Fibroblast of lung (primary cell): ENCODE results near the gene MCF2L2. TPM values are rescaled to one million over a fixed set of nuclear protein-coding genes. Genes with fewer than 3 reads are reported as not detected.

Experiments used
- DNase-seq, 2 donors: peaks; one replicate each; pipeline versions ENCODE4 v3.0.0 to v3.0.0-alpha.2; 2010; ENCODE audit warnings: low read depth in 2 of 2
- H2AFZ ChIP-seq: 2 replicates; pipeline ENCODE4 v1.5.1; 2012; ENCODE audit warnings: low read length, control low read depth, inconsistent platforms
- H3K27ac ChIP-seq: 2 replicates; pipeline ENCODE4 v1.5.1; 2011; ENCODE audit warnings: low read length, control low read depth; ENCODE audit not compliant: insufficient read depth
- H3K27me3 ChIP-seq: 2 replicates; pipeline ENCODE4 v1.5.1; 2011; ENCODE audit warnings: mild to moderate bottlenecking, low read length; ENCODE audit not compliant: control insufficient read depth, insufficient read depth
- H3K36me3 ChIP-seq: 2 replicates; pipeline ENCODE4 v1.5.1; 2011; ENCODE audit warnings: low read length; ENCODE audit not compliant: control insufficient read depth, insufficient read depth
- H3K4me1 ChIP-seq: 2 replicates; pipeline ENCODE4 v1.5.1; 2011; ENCODE audit warnings: low read length; ENCODE audit not compliant: control insufficient read depth, insufficient read depth; ENCODE audit errors: extremely low read depth
- H3K4me2 ChIP-seq: 2 replicates; pipeline ENCODE4 v1.5.1; 2011; ENCODE audit warnings: low read length, control low read depth; ENCODE audit not compliant: insufficient read depth; ENCODE audit errors: extremely low read depth
- H3K4me3 ChIP-seq, 4 experiments: fragments of 200-600 bp in 1 of 4; sonication (generic) in 1 of 4; replicated peaks in 1 of 4; 2 replicates each; pipeline ENCODE4 v1.5.1; 2011 to 2016; ENCODE audit warnings: low read length in 4 of 4, low read depth in 3 of 4, mild to moderate bottlenecking in 3 of 4, control low read depth in 2 of 4, inconsistent platforms in 1 of 4, mixed read lengths in 1 of 4; ENCODE audit not compliant: insufficient read depth in 1 of 4; ENCODE audit errors: control extremely low read depth in 1 of 4
- H3K79me2 ChIP-seq: 2 replicates; pipeline ENCODE4 v1.5.1; 2012; ENCODE audit warnings: mild to moderate bottlenecking, low read length, inconsistent platforms; ENCODE audit not compliant: control insufficient read depth, insufficient read depth
- H3K9ac ChIP-seq: 2 replicates; pipeline ENCODE4 v1.5.1; 2011; ENCODE audit warnings: mild to moderate bottlenecking, low read length, control low read depth; ENCODE audit not compliant: insufficient read depth
- H3K9me3 ChIP-seq: 2 replicates; pipeline ENCODE4 v1.5.1; 2012; ENCODE audit warnings: low read depth, low read length; ENCODE audit not compliant: control insufficient read depth, insufficient read depth
- H4K20me1 ChIP-seq: 2 replicates; pipeline ENCODE4 v1.5.1; 2011; ENCODE audit warnings: low read length; ENCODE audit not compliant: control insufficient read depth, insufficient read depth; ENCODE audit errors: extremely low read depth
- CTCF ChIP-seq, 2 donors: IDR thresholded peaks in 1 of 2; conservative IDR thresholded peaks in 1 of 2; 1 replicate in 1 of 2; 2 replicates in 1 of 2; pipeline ENCODE4 v1.5.1; 2011 to 2012; ENCODE audit warnings: low read length in 2 of 2, control low read depth in 1 of 2, inconsistent platforms in 1 of 2, low read depth in 1 of 2, mild to moderate bottlenecking in 1 of 2
- EZH2 ChIP-seq: IDR thresholded peaks from 2 replicates; pipeline ENCODE4 v1.5.1; 2012; ENCODE audit warnings: low read length, control low read depth, mild to moderate bottlenecking; ENCODE audit errors: missing control alignments
- polyA plus RNA-seq, 2 donors: library from polyadenylated mRNA; depleted of rRNA in 1 of 2; stranded (reverse) in 1 of 2; unstranded in 1 of 2; fragments of >200 nt; gene quantifications; 2 replicates each; pipeline ENCODE4 v1.2.1, GENCODE V29; 2011 to 2012; ENCODE audit warnings: missing spikeins in 1 of 2
- total RNA-seq: library from RNA; depleted of rRNA; stranded (reverse); fragments of >200 nt; gene quantifications from 2 replicates; pipeline ENCODE4 v1.2.1, GENCODE V29; 2014

The MCF2L2 gene
- total and polyA plus RNA-seq, 2 donors (not counting 1 experiment from before 2014, with no cell fraction given), result under 0.01 to 0.08 TPM

- no peak for TF ChIP-seq EZH2
- TF ChIP-seq CTCF (conservative IDR thresholded peaks at IDR 0.05 in 1 of 2, IDR thresholded peaks at IDR 0.05 in 1 of 2; ENCODE audit: low read depth in 1 of 2, low read length in 2 of 2), result no peak
- Histone ChIP-seq H3K27ac (no peak overlapping the region), H2AFZ (no peak overlapping the region), H3K9ac (no peak overlapping the region), H3K79me2 (no peaks in the 10 kb centered on the region), H3K4me3 (no peak overlapping the region), H3K9me3 (no peaks in the 10 kb centered on the region), H3K36me3 (no peaks in the 10 kb centered on the region), H3K27me3 (peaks cover 2% of the 10 kb centered on the region), H4K20me1 (no peaks in the 10 kb centered on the region), H3K4me2 (no peak overlapping the region), H3K4me1 (no peaks in the 10 kb centered on the region)
- no peak for DNase-seq
These were observed 297.2 kb downstream of the MCF2L2 start for GRCh38 chr3:183131186-183131725.

- no peaks in the 10 kb centered on the region for H4K20me1 ChIP-seq
- no peak overlapping the region for H3K9ac ChIP-seq
- H3K4me3 ChIP-seq, result no peak overlapping the region
- no peaks in the 10 kb centered on the region for H3K79me2 ChIP-seq
- H3K27me3 ChIP-seq, result peaks cover 2% of the 10 kb centered on the region
- no peaks in the 10 kb centered on the region for H3K36me3 ChIP-seq
- H3K4me1 ChIP-seq, result no peaks in the 10 kb centered on the region
- TF ChIP-seq EZH2 (no peak), CTCF (conservative IDR thresholded peaks at IDR 0.05 in 1 of 2, IDR thresholded peaks at IDR 0.05 in 1 of 2; ENCODE audit: low read depth in 1 of 2, low read length in 2 of 2) (no peak)
- no peak overlapping the region for H3K4me2 ChIP-seq
- peak in 1 of 2 donors; percentile 45 for DNase-seq
- H3K27ac ChIP-seq, result no peak overlapping the region
- no peaks in the 10 kb centered on the region for H3K9me3 ChIP-seq
- no peak overlapping the region for H2AFZ ChIP-seq
These were observed 299.2 kb downstream of the MCF2L2 start for GRCh38 chr3:183129243-183129642.

GRCh38 chr3:183128709-183129108 is 299.7 kb downstream of the MCF2L2 start:
- no peak overlapping the region for H2AFZ ChIP-seq
- no peak for DNase-seq
- no peaks in the 10 kb centered on the region for H3K79me2 ChIP-seq
- H3K9me3 ChIP-seq, result no peaks in the 10 kb centered on the region
- peaks cover 2% of the 10 kb centered on the region for H3K27me3 ChIP-seq
- H3K4me2 ChIP-seq, result no peak overlapping the region
- H3K27ac ChIP-seq, result no peak overlapping the region
- no peak overlapping the region for H3K4me3 ChIP-seq
- no peaks in the 10 kb centered on the region for H3K4me1 ChIP-seq
- H3K9ac ChIP-seq, result no peak overlapping the region
- no peak for TF ChIP-seq EZH2
- no peak for TF ChIP-seq CTCF (conservative IDR thresholded peaks at IDR 0.05 in 1 of 2, IDR thresholded peaks at IDR 0.05 in 1 of 2; ENCODE audit: low read depth in 1 of 2, low read length in 2 of 2)
- no peaks in the 10 kb centered on the region for H4K20me1 ChIP-seq
- H3K36me3 ChIP-seq, result no peaks in the 10 kb centered on the region

Other genes with a start within 250 kb of the MCF2L2 start
- gene B3GNT5, start 175.4 kb downstream of the MCF2L2 start, total RNA-seq, result 1.3 and 2.8 TPM in 2 replicates
- 0.96 and 1.7 TPM in 2 replicates for gene B3GNT5, start 175.4 kb downstream of the MCF2L2 start, polyA plus RNA-seq
- not detected in 2 replicates for gene KLHL6, start 127.1 kb upstream of the MCF2L2 start, total RNA-seq
- gene KLHL6, start 127.1 kb upstream of the MCF2L2 start, polyA plus RNA-seq, result not detected in 2 replicates
- 70.7 and 131 TPM in 2 replicates for gene KLHL24, start 207.0 kb upstream of the MCF2L2 start, total RNA-seq
- gene KLHL24, start 207.0 kb upstream of the MCF2L2 start, polyA plus RNA-seq, result 12.2 and 20.4 TPM in 2 replicates